SU-DHL-6 (cell line): Measurements from ENCODE around the gene ZNF729.

Experiments used
- H2AFZ ChIP-seq: fragments of 200-600 bp; sonication (generic); 2 replicates; pipeline ENCODE4 v1.6.1; 2014; ENCODE audit warnings: low read depth, mild to moderate bottlenecking, moderate library complexity, mixed read lengths, antibody characterized with exemption, low read length; ENCODE audit not compliant: severe bottlenecking
- H3F3A ChIP-seq: fragments of 200-600 bp; shearing (Covaris generic); 2 replicates; pipeline ENCODE4 v1.6.0; 2016; ENCODE audit warnings: antibody characterized with exemption, mild to moderate bottlenecking; ENCODE audit not compliant: insufficient read depth
- H3K27ac ChIP-seq: fragments of 200-600 bp; sonication (generic); 2 replicates; pipeline ENCODE4 v1.5.1; 2016; ENCODE audit warnings: low read depth, mild to moderate bottlenecking, low read length, moderate library complexity, mixed read lengths
- H3K27me3 ChIP-seq: fragments of 200-600 bp; sonication (generic), shearing (Covaris generic); 2 replicates; pipeline ENCODE4 v1.6.0; 2014; ENCODE audit warnings: mild to moderate bottlenecking, low read length
- H3K36me3 ChIP-seq: fragments of 200-600 bp; sonication (generic); 2 replicates; pipeline ENCODE4 v1.6.1; 2014; ENCODE audit warnings: mild to moderate bottlenecking, low read length, mixed read lengths
- H3K4me2 ChIP-seq: fragments of 300-600, 200-600 bp; shearing (Covaris generic), sonication (generic); 2 replicates; pipeline ENCODE4 v1.6.0; 2014; ENCODE audit warnings: low read length, low read depth, mild to moderate bottlenecking; ENCODE audit not compliant: poor library complexity, severe bottlenecking
- H3K4me3 ChIP-seq: fragments of 200-600 bp; sonication (generic); 2 replicates; pipeline ENCODE4 v1.5.1; 2014; ENCODE audit warnings: antibody characterized with exemption, low read length, mild to moderate bottlenecking, mixed read lengths; ENCODE audit not compliant: insufficient read depth, poor library complexity, severe bottlenecking
- H3K79me2 ChIP-seq: fragments of 200-600 bp; sonication (generic); 2 replicates; pipeline ENCODE4 v1.6.1; 2014; ENCODE audit warnings: mild to moderate bottlenecking, low read length, moderate library complexity; ENCODE audit not compliant: insufficient read depth
- H3K9ac ChIP-seq: fragments of 200-600 bp; sonication (generic); 2 replicates; pipeline ENCODE4 v1.7.0; 2014; ENCODE audit warnings: mild to moderate bottlenecking, low read length
- H3K9me2 ChIP-seq: fragments of 200-600 bp; sonication (generic); replicated peaks from 2 replicates; pipeline ENCODE4 v1.6.1; 2014; ENCODE audit warnings: low read length; ENCODE audit not compliant: insufficient read depth
- H3K9me3 ChIP-seq: fragments of 200-600 bp; sonication (generic); 2 replicates; pipeline ENCODE4 v1.6.1; 2014; ENCODE audit warnings: low read length, mixed read lengths; ENCODE audit not compliant: insufficient read depth
- H4K20me1 ChIP-seq: fragments of 200-600 bp; sonication (generic); 2 replicates; pipeline ENCODE4 v1.6.1; 2014; ENCODE audit warnings: low read depth, mild to moderate bottlenecking, antibody characterized with exemption, low read length, moderate library complexity, mixed read lengths
- EZH2phosphoT487 ChIP-seq: fragments of 200-600 bp; sonication (generic), shearing (Covaris generic); conservative IDR thresholded peaks from 2 replicates; pipeline ENCODE4 v1.6.1; 2018; ENCODE audit warnings: mild to moderate bottlenecking, antibody characterized with exemption, low read length, moderate library complexity, mixed read lengths
- TF ChIP-seq, protein P1 (sequence below): fragments of 200-600 bp; sonication (generic); IDR thresholded peaks from one replicate; pipeline ENCODE4 v1.5.1; 2017; ENCODE audit warnings: antibody characterized with exemption, mild to moderate bottlenecking, low read length, moderate library complexity; ENCODE audit not compliant: insufficient read depth, poor library complexity, severe bottlenecking

ZNF729 gene

DNA sequence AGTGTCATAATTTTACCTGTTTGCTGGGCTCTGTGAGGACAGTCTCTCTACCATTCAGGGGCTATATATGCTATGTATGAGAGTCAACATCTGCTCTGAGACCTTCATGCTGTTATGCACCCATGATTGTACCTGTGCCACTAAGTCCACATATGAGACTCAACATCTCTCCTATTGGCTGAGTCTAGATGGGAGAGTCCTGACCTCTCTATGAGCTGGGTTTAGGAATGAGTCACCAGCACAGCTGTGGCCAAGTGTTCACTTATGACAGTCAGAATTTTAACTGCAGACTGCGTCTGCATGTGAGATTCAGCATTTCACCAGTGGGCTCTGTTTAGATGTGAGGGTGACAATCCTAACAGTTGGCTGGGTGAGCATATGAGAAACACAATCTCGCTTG lies 49.5 kb downstream of the ZNF729 start:
- Histone ChIP-seq H3K27me3 (no peaks in the 10 kb centered on the region), H3K4me2 (no peak overlapping the region), H3K4me3 (no peak overlapping the region), H3F3A (no peaks in the 10 kb centered on the region), H3K9me3 (no peaks in the 10 kb centered on the region; the same call in 1 of the 2 replicates), H3K36me3 (no peaks in the 10 kb centered on the region), H3K27ac (no peak overlapping the region), H2AFZ (no peak overlapping the region), H3K9ac (no peak overlapping the region), H3K79me2 (no peaks in the 10 kb centered on the region), H3K9me2 (no peaks in the 10 kb centered on the region), H4K20me1 (no peaks in the 10 kb centered on the region)
- TF ChIP-seq EZH2phosphoT487 = no peak
- TF ChIP-seq, protein P1, sequence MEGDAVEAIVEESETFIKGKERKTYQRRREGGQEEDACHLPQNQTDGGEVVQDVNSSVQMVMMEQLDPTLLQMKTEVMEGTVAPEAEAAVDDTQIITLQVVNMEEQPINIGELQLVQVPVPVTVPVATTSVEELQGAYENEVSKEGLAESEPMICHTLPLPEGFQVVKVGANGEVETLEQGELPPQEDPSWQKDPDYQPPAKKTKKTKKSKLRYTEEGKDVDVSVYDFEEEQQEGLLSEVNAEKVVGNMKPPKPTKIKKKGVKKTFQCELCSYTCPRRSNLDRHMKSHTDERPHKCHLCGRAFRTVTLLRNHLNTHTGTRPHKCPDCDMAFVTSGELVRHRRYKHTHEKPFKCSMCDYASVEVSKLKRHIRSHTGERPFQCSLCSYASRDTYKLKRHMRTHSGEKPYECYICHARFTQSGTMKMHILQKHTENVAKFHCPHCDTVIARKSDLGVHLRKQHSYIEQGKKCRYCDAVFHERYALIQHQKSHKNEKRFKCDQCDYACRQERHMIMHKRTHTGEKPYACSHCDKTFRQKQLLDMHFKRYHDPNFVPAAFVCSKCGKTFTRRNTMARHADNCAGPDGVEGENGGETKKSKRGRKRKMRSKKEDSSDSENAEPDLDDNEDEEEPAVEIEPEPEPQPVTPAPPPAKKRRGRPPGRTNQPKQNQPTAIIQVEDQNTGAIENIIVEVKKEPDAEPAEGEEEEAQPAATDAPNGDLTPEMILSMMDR = no peak

DNA sequence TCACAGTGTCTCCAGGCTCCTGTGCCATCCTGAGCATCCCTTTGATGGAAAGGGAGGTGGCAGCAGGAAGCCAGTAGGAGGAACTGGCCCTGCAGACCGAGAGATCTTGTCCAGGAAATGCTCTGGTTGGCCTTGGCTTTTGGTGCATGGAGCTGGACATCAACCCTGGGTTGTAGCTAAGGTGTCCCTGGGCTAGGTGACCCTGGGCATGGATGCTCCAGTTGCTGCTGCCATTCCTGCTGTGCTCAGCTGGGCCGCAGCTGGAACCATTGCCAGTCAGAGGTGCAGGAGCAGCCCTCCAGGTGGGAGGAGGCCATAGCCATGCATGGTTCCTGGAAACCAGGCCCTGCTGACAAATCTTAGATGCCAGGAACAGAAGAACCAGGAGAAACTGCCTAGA lies 68.4 kb downstream of the ZNF729 start:
- H2AFZ ChIP-seq = no peak overlapping the region
- H4K20me1 ChIP-seq = no peaks in the 10 kb centered on the region
- no peaks in the 10 kb centered on the region for H3K27me3 ChIP-seq
- no peaks in the 10 kb centered on the region for H3K9me2 ChIP-seq
- no peaks in the 10 kb centered on the region for H3K9me3 ChIP-seq
- no peak overlapping the region for H3K4me2 ChIP-seq
- no peak for TF ChIP-seq EZH2phosphoT487
- TF ChIP-seq, protein P1 = no peak
- no peak overlapping the region for H3K9ac ChIP-seq
- H3K27ac ChIP-seq = no peak overlapping the region
- H3K36me3 ChIP-seq = no peaks in the 10 kb centered on the region
- no peaks in the 10 kb centered on the region for H3K79me2 ChIP-seq
- no peak overlapping the region for H3K4me3 ChIP-seq
- H3F3A ChIP-seq = no peaks in the 10 kb centered on the region
